HG02973 (cell line): Measurements from ENCODE around the gene ME1.
"Not testable (repeated sequence)": the region's sequence is repeated elsewhere in the genome, so short reads cannot be mapped to it uniquely, and the experiment has no call there.

Source experiments
- ATAC-seq: cut with Tn5 transposase; IDR thresholded peaks from one replicate; pipeline ENCODE4 v1.9.1; 2021; ENCODE audit warnings: moderate library complexity; ENCODE audit not compliant: unreplicated experiment

Gene ME1

GRCh38 chr6:83432636-83433035 is 1.8 kb upstream of the ME1 start:
- no peak for ATAC-seq

GRCh38 chr6:83431545-83432155 is 799 bp upstream of the ME1 start:
- ATAC-seq: no peak

- ATAC-seq: peak; percentile 1
Observed at GRCh38 chr6:83429857-83430610, 817 bp downstream of the ME1 start.

- ATAC-seq: no peak
Observed at GRCh38 chr6:83429269-83429668, 1.6 kb downstream of the ME1 start.

GRCh38 chr6:83424392-83425018 is 6.3 kb downstream of the ME1 start:
- ATAC-seq: no peak

- ATAC-seq: no peak
Observed at GRCh38 chr6:83417880-83418663, 12.8 kb downstream of the ME1 start.

- ATAC-seq: no peak
Observed at GRCh38 chr6:83413068-83413467, 17.8 kb downstream of the ME1 start.

GRCh38 chr6:83411731-83412130 is 19.1 kb downstream of the ME1 start:
- no peak for ATAC-seq

GRCh38 chr6:83403191-83403590 is 27.7 kb downstream of the ME1 start:
- no peak for ATAC-seq

GRCh38 chr6:83389606-83390005 is 41.2 kb downstream of the ME1 start:
- no peak for ATAC-seq

GRCh38 chr6:83385473-83385872 is 45.4 kb downstream of the ME1 start:
- no peak for ATAC-seq

GRCh38 chr6:83384751-83385150 is 46.1 kb downstream of the ME1 start:
- no peak for ATAC-seq

- no peak for ATAC-seq
Observed at GRCh38 chr6:83381949-83382348, 48.9 kb downstream of the ME1 start.

GRCh38 chr6:83378621-83379388 is 52.0 kb downstream of the ME1 start:
- ATAC-seq: no peak

- ATAC-seq: no peak
Observed at GRCh38 chr6:83371423-83371822, 59.4 kb downstream of the ME1 start.

- ATAC-seq: no peak
Observed at GRCh38 chr6:83370567-83370966, 60.3 kb downstream of the ME1 start.

- ATAC-seq: no peak
Observed at GRCh38 chr6:83369692-83370091, 61.2 kb downstream of the ME1 start.

- no peak for ATAC-seq
Observed at GRCh38 chr6:83368577-83368976, 62.3 kb downstream of the ME1 start.

- no peak for ATAC-seq
Observed at GRCh38 chr6:83367104-83367503, 63.7 kb downstream of the ME1 start.

- ATAC-seq: no peak
Observed at GRCh38 chr6:83365931-83366330, 64.9 kb downstream of the ME1 start.

- not testable (repeated sequence) for ATAC-seq
Observed at GRCh38 chr6:83362349-83362748, 68.5 kb downstream of the ME1 start.
